Stomach (tissue), 9 donors: ENCODE data around the gene HELZ. TPM values are rescaled to one million over a fixed set of nuclear protein-coding genes. Genes with fewer than 3 reads are reported as not detected.
A peak's percentile ranks its signal among the peaks of the same experiment; 100 is the strongest.

Source experiments
- DNase-seq, 2 donors: peaks; one replicate each; pipeline versions ENCODE4 v3.0.0 to v3.0.0-alpha.2; 2013 to 2019
- H3K27ac ChIP-seq, 5 donors: fragments of 200-600 bp in 4 of 5; sonication (generic) in 4 of 5; one replicate each; pipeline ENCODE4 v1.5.1; 2013 to 2019; ENCODE audit warnings: mild to moderate bottlenecking in 1 of 5, moderate library complexity in 1 of 5
- H3K27me3 ChIP-seq, 3 donors: fragments of 200-600 bp; sonication (generic); one replicate each; pipeline ENCODE4 v1.5.1; 2017 to 2019; ENCODE audit warnings: mixed run types in 1 of 3
- H3K36me3 ChIP-seq, 4 donors: fragments of 200-600 bp; sonication (generic); 1 replicate in 3 of 4; 2 replicates in 1 of 4; pipeline ENCODE4 v1.5.1; 2016 to 2019
- H3K4me1 ChIP-seq, 4 donors: fragments of 200-600 bp; sonication (generic); one replicate each; pipeline ENCODE4 v1.5.1; 2016 to 2019
- H3K4me3 ChIP-seq, 4 donors: fragments of 200-600 bp; sonication (generic) in 3 of 4; one replicate each; pipeline ENCODE4 v1.5.1; 2016 to 2019; ENCODE audit warnings: mild to moderate bottlenecking in 1 of 4
- H3K9me3 ChIP-seq, 4 donors: fragments of 200-600 bp; sonication (generic); one replicate each; pipeline ENCODE4 v1.5.1; 2016 to 2019
- EP300 ChIP-seq: sonication (generic); formaldehyde crosslinking; IDR thresholded peaks from one replicate; pipeline ENCODE4 v1.6.1; 2017; ENCODE audit warnings: antibody characterized with exemption
- POLR2A ChIP-seq, 4 donors: fragments of 450-650 bp; IDR thresholded peaks; one replicate each; pipeline ENCODE4 v1.6.1; 2016; ENCODE audit warnings: antibody characterized with exemption in 4 of 4, control low read depth in 2 of 4, mild to moderate bottlenecking in 1 of 4, moderate library complexity in 1 of 4
- POLR2AphosphoS5 ChIP-seq, 3 donors: sonication (generic); formaldehyde crosslinking; IDR thresholded peaks; one replicate each; pipeline ENCODE4 v1.6.1; 2016; ENCODE audit warnings: antibody characterized with exemption in 3 of 3
- WGBS, 5 donors: extraction: QIAGEN DNeasy Blood & Tissue Kit in 3 of 5; methylation state at CpG; one replicate each; pipeline versions ENCODE4 v1.1.5 to v1.1.7; 2013 to 2018; 5-methylcytosine and 5-hydroxymethylcytosine counted together
- intact Hi-C: fragments of 100-400 bp; cut with DNase I; formaldehyde crosslinking; loops from one replicate; pipeline ENCODE4 v1.15.1; 2023; ENCODE audit warnings: low total_unique reads
- polyA plus RNA-seq, 3 donors: library from polyadenylated mRNA; stranded (reverse); fragments of 200-250 nt; gene quantifications; one replicate each; pipeline ENCODE4 v1.2.3, GENCODE V29; 2013
- total RNA-seq, 5 donors: library from RNA; depleted of rRNA; stranded (reverse); fragments of >200 nt; gene quantifications; one replicate each; pipeline versions ENCODE4 v1.1.0 to v1.2.3, GENCODE V29; 2014 to 2016
- TF ChIP-seq, protein P1 (sequence below), 7 experiments: fragments of 450-650 bp in 4 of 7; fragments of 200-600 bp in 3 of 7; sonication (generic) in 3 of 7; IDR thresholded peaks; one replicate each; pipeline ENCODE4 v1.5.1; 2016 to 2019; ENCODE audit warnings: antibody characterized with exemption in 7 of 7, control low read depth in 2 of 7, mild to moderate bottlenecking in 1 of 7
- donor health status: healthy with polysubstance abuse.
- donor health status: Bipolar disorder and iron deficiency.
- donor health status: healthy.

The HELZ gene
- total and polyA plus RNA-seq, 8 donors = 2.1 to 218 (median 40.4) TPM

DNA sequence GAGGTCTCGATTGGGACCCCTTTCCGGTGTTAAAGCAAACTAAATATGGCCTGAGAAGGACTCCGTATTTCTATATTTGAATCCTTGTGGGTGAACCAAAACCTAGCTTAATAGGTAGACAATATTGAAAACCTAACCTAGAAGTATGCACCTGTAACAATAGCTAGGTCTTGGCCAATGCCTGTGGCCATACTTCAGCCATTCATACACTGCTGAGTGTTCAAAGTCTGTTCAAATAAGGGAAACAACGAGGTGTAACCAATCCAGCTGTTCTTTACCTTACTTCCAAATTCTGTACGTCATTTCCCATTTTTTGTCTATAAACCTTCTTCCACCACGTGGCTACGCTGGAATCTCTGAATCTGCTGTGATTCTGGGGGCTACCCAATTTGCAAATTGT, 34.1 kb upstream of the HELZ start:
- WGBS, 5 donors = 79 to 85% (median 82%) methylated on average over 7 of the region's 7 CpGs
- TF ChIP-seq, protein P1, sequence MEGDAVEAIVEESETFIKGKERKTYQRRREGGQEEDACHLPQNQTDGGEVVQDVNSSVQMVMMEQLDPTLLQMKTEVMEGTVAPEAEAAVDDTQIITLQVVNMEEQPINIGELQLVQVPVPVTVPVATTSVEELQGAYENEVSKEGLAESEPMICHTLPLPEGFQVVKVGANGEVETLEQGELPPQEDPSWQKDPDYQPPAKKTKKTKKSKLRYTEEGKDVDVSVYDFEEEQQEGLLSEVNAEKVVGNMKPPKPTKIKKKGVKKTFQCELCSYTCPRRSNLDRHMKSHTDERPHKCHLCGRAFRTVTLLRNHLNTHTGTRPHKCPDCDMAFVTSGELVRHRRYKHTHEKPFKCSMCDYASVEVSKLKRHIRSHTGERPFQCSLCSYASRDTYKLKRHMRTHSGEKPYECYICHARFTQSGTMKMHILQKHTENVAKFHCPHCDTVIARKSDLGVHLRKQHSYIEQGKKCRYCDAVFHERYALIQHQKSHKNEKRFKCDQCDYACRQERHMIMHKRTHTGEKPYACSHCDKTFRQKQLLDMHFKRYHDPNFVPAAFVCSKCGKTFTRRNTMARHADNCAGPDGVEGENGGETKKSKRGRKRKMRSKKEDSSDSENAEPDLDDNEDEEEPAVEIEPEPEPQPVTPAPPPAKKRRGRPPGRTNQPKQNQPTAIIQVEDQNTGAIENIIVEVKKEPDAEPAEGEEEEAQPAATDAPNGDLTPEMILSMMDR (IDR thresholded peaks at IDR 0.05) = no peak
- TF ChIP-seq POLR2A (IDR thresholded peaks at IDR 0.05) (no peak), EP300 (no peak), POLR2AphosphoS5 (IDR thresholded peaks at IDR 0.05) (no peak)
- intact Hi-C loops = no loop called here
- H3K36me3 ChIP-seq = no peaks in the 10 kb centered on the region
- H3K4me1 ChIP-seq = no peaks in the 10 kb centered on the region
- H3K27me3 ChIP-seq = no peaks in the 10 kb centered on the region
- H3K27ac ChIP-seq = no peak overlapping the region
- no peaks in the 10 kb centered on the region for H3K9me3 ChIP-seq
- no peak for DNase-seq
- no peak overlapping the region for H3K4me3 ChIP-seq

DNA sequence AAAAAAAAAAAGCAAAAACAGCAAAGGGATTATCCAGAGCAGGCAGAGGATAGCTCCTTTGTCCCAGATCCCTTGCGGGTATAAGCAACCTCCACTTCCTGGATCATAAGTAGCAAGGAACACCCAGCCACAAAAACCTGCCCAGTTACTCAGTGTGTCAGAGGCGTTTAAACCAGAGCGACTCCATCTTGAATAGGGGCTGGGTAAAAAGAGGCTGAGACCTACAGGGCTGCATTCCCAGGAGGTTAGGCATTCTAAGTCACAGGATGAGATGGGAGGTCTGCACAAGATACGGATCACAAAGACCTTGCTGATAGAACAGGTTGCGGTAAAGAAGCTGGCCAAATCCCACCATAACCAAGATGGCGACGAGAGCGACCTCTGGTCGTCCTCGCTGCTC, 33.4 kb upstream of the HELZ start:
- DNase-seq = no peak
- Histone ChIP-seq H3K4me3 (no peak overlapping the region), H3K9me3 (no peaks in the 10 kb centered on the region), H3K4me1 (no peaks in the 10 kb centered on the region), H3K27me3 (no peaks in the 10 kb centered on the region), H3K36me3 (no peaks in the 10 kb centered on the region), H3K27ac (no peak overlapping the region)
- no peak for TF ChIP-seq POLR2AphosphoS5 (IDR thresholded peaks at IDR 0.05)
- intact Hi-C loops = no loop called here
- WGBS, 5 donors = 89 to 93% (median 93%) methylated on average over 10 of the region's 10 CpGs

DNA sequence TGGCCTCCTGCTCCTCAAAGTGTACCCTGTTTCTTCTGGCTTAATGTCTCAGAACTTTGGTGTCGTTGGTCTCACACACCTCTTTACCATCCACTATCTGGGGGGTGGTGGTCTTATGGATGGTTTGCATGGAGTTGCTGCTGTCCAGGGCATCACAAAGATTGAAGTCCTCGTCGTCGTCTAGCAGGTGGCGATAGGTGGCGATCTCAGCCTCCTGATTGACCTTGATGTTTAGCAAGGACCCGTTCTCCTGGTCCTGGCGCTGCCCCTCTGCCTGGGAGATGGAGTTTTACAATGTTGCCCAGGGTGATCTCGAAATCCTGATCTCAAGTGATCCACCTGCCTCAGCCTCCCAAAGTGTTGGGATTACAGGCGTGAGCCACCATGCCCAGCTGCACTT, 31.1 kb upstream of the HELZ start:
- WGBS, 5 donors = 33 to 47% (median 45%) methylated on average over 10 of the region's 10 CpGs
- Histone ChIP-seq H3K27me3 (no peaks in the 10 kb centered on the region), H3K36me3 (no peaks in the 10 kb centered on the region), H3K4me3 (no peak overlapping the region), H3K4me1 (no peaks in the 10 kb centered on the region), H3K27ac (no peak overlapping the region), H3K9me3 (no peaks in the 10 kb centered on the region)
- intact Hi-C loops = no loop called here
- peak in 1 of 2 donors; percentile 30 for DNase-seq
- TF ChIP-seq, protein P1 (IDR thresholded peaks at IDR 0.05) = no peak
- no peak for TF ChIP-seq POLR2A (IDR thresholded peaks at IDR 0.05)
- TF ChIP-seq EP300 = no peak

DNA sequence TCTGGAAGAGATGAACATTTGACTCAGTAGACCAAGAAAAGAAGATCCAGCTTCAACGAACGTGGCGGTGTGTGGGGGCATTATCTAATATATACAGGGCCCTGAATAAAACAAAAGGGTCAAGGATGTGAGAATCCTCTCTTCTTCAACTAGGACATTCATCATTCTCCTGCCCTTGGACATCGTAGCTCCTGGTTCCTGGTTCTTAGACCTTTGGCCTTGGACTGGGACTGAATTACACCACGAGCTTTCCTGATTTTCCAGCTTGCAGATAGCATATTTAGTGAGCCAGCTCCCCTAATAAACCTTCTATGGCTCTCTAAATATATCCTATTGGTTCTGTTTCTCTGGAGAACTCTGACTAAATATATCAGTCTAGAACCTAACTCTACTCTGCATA, 29.5 kb upstream of the HELZ start:
- WGBS, 5 donors = 68 to 79% (median 74%) methylated on average over 5 of the region's 5 CpGs
- H3K4me1 ChIP-seq = no peaks in the 10 kb centered on the region
- no peak for DNase-seq

DNA sequence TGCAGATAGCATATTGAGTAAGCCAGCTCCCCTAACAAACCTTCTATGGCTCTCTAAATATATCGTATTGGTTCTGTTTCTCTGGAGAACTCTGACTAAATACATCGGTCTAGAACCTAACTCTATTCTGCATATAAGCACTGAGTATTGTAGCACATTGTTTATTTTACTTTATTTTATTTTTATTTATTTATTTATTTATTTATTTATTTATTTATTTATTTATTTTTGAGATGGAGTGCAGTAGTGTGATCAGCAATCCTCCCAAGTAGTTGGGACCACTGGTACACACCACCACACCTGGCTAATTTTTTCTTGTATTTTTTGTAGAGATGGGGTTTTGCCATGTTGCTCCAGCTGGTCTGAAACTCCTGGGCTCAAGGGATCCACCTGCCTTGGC, 28.9 kb upstream of the HELZ start:
- Histone ChIP-seq H3K4me3 (no peak overlapping the region), H3K36me3 (no peaks in the 10 kb centered on the region), H3K27me3 (no peaks in the 10 kb centered on the region), H3K4me1 (no peaks in the 10 kb centered on the region), H3K9me3 (no peaks in the 10 kb centered on the region), H3K27ac (no peak overlapping the region)
- TF ChIP-seq EP300 (no peak), POLR2A (IDR thresholded peaks at IDR 0.05) (no peak), POLR2AphosphoS5 (IDR thresholded peaks at IDR 0.05) (no peak)
- intact Hi-C loops = no loop called here
- 94 to 99% (median 97%) methylated on average over 2 of the region's 2 CpGs for WGBS, 5 donors
- DNase-seq = no peak

More for the DNA sequence above, 29.5 kb upstream of the HELZ start:
- TF ChIP-seq POLR2A (IDR thresholded peaks at IDR 0.05) (no peak), EP300 (no peak), POLR2AphosphoS5 (IDR thresholded peaks at IDR 0.05) (no peak)
- TF ChIP-seq, protein P1 (IDR thresholded peaks at IDR 0.05) = no peak
- Histone ChIP-seq H3K27ac (no peak overlapping the region), H3K27me3 (no peaks in the 10 kb centered on the region), H3K36me3 (no peaks in the 10 kb centered on the region), H3K4me3 (no peak overlapping the region), H3K9me3 (no peaks in the 10 kb centered on the region)
- intact Hi-C loops = no loop called here
